SK-N-MC (cell line): ENCODE data around the gene WDR88.

ENCODE experiments used
- DNase-seq: peaks from one replicate; pipeline ENCODE4 v3.0.0-alpha.2; 2011; ENCODE audit warnings: low read depth, low spot score
- H3K27ac ChIP-seq: fragments of 200-600 bp; sonication (generic); 2 replicates; pipeline ENCODE4 v1.5.1; 2016; ENCODE audit warnings: mixed run types
- H3K36me3 ChIP-seq: fragments of 200-600 bp; sonication (generic); 2 replicates; pipeline ENCODE4 v1.6.1; 2017; ENCODE audit warnings: antibody characterized with exemption, low read length, mixed read lengths; ENCODE audit not compliant: insufficient read depth
- H3K4me3 ChIP-seq: fragments of 200-600 bp; sonication (generic); 2 replicates; pipeline ENCODE4 v1.5.1; 2016
- H3K9ac ChIP-seq: fragments of 200-600 bp; sonication (generic); 2 replicates; pipeline ENCODE4 v1.8.0; 2017; ENCODE audit warnings: mixed run types, mixed read lengths; ENCODE audit not compliant: insufficient read length
- H3K9me3 ChIP-seq: fragments of 200-600 bp; sonication (generic); 2 replicates; pipeline ENCODE4 v1.6.1; 2017; ENCODE audit warnings: low read depth, mild to moderate bottlenecking, antibody characterized with exemption, low read length, moderate library complexity, mixed read lengths
- EZH2 ChIP-seq: fragments of 200-600 bp; sonication (generic); IDR thresholded peaks from one replicate; pipeline ENCODE4 v1.6.1; 2017; ENCODE audit warnings: antibody characterized with exemption
- FOXP2 ChIP-seq: optimal IDR thresholded peaks from 2 replicates; pipeline ENCODE3; 2011; ENCODE audit warnings: mild to moderate bottlenecking, moderate library complexity; ENCODE audit not compliant: insufficient read depth; ENCODE audit errors: extremely low read length, control extremely low read depth
- POLR2AphosphoS5 ChIP-seq: IDR thresholded peaks from 2 replicates; pipeline ENCODE4 v1.6.1; 2012; ENCODE audit warnings: mild to moderate bottlenecking, low read depth, low read length, borderline replicate concordance

The WDR88 gene

GRCh38 chr19:33201886-33202545 lies 70.1 kb downstream of the WDR88 start:
- Histone ChIP-seq H3K27ac (no peak overlapping the region), H3K9ac (no peak overlapping the region), H3K4me3 (no peak overlapping the region), H3K36me3 (peaks cover 13% of the 10 kb centered on the region; the same call in 1 of the 2 replicates), H3K9me3 (no peaks in the 10 kb centered on the region)
- no peak for TF ChIP-seq EZH2
- TF ChIP-seq FOXP2 = no peak
- TF ChIP-seq POLR2AphosphoS5 = no peak
- no peak for DNase-seq

GRCh38 chr19:33202546-33203507 lies 70.9 kb downstream of the WDR88 start:
- no peak for TF ChIP-seq EZH2
- TF ChIP-seq POLR2AphosphoS5 = no peak
- TF ChIP-seq FOXP2 = no peak
- no peak overlapping the region for H3K27ac ChIP-seq

GRCh38 chr19:33203529-33203928 lies 71.6 kb downstream of the WDR88 start:
- no peak for TF ChIP-seq POLR2AphosphoS5
- TF ChIP-seq EZH2 = no peak
- no peak for TF ChIP-seq FOXP2
- H3K36me3 ChIP-seq = peaks cover 8% of the 10 kb centered on the region; the same call in 1 of the 2 replicates
- no peak overlapping the region for H3K9ac ChIP-seq
- H3K4me3 ChIP-seq = no peak overlapping the region
- no peak for DNase-seq
- H3K27ac ChIP-seq = no peak overlapping the region
- H3K9me3 ChIP-seq = no peaks in the 10 kb centered on the region

More at GRCh38 chr19:33202546-33203507, 70.9 kb downstream of the WDR88 start:
- H3K4me3 ChIP-seq = no peak overlapping the region
- no peak for DNase-seq
- H3K9me3 ChIP-seq = no peaks in the 10 kb centered on the region
- H3K9ac ChIP-seq = no peak overlapping the region
- peaks cover 13% of the 10 kb centered on the region; the same call in 1 of the 2 replicates for H3K36me3 ChIP-seq

GRCh38 chr19:33204136-33204973 lies 72.4 kb downstream of the WDR88 start:
- DNase-seq = no peak
- peaks cover 8% of the 10 kb centered on the region; the same call in 1 of the 2 replicates for H3K36me3 ChIP-seq
- TF ChIP-seq EZH2 = no peak
- TF ChIP-seq POLR2AphosphoS5 = no peak
- TF ChIP-seq FOXP2 = no peak
- H3K9ac ChIP-seq = no peak overlapping the region
- H3K27ac ChIP-seq = no peak overlapping the region
- H3K4me3 ChIP-seq = no peak overlapping the region
- no peaks in the 10 kb centered on the region for H3K9me3 ChIP-seq

- Histone ChIP-seq H3K9me3 (no peaks in the 10 kb centered on the region), H3K9ac (no peak overlapping the region), H3K27ac (no peak overlapping the region), H3K4me3 (no peak overlapping the region), H3K36me3 (peaks cover 8% of the 10 kb centered on the region; the same call in 1 of the 2 replicates)
- no peak for TF ChIP-seq POLR2AphosphoS5
- no peak for TF ChIP-seq EZH2
- TF ChIP-seq FOXP2 = no peak
- no peak for DNase-seq
These were observed 73.2 kb downstream of the WDR88 start for GRCh38 chr19:33205110-33205509.

- H3K9me3 ChIP-seq = no peaks in the 10 kb centered on the region
- no peak overlapping the region for H3K9ac ChIP-seq
- H3K4me3 ChIP-seq = no peak overlapping the region
- H3K36me3 ChIP-seq = peaks cover 8% of the 10 kb centered on the region; the same call in 1 of the 2 replicates
- H3K27ac ChIP-seq = no peak overlapping the region
- DNase-seq = no peak
- TF ChIP-seq POLR2AphosphoS5 = no peak
- no peak for TF ChIP-seq EZH2
- TF ChIP-seq FOXP2 = no peak
These were observed 73.8 kb downstream of the WDR88 start for GRCh38 chr19:33205531-33206260.
